HepG2 (cell line): Measurements from ENCODE around the gene ING5. TPM values are rescaled to one million over a fixed set of nuclear protein-coding genes. Genes with fewer than 3 reads are reported as not detected.
A peak's percentile ranks its signal among the peaks of the same experiment; 100 is the strongest.

Source experiments
- ATF7-NPFF ChIP-seq: sonication (generic); formaldehyde crosslinking; IDR thresholded peaks from 2 replicates; pipeline ENCODE4 v1.8.1; 2023; ENCODE audit warnings: mild to moderate bottlenecking, low read depth, missing genetic modification reagents, moderate library complexity
- NAIF1 ChIP-seq: sonication (generic); formaldehyde crosslinking; IDR thresholded peaks from 2 replicates; pipeline ENCODE4 v1.5.0; 2020; ENCODE audit warnings: mild to moderate bottlenecking, missing genetic modification reagents, borderline replicate concordance
- NCOA1 ChIP-seq: sonication (generic); formaldehyde crosslinking; IDR thresholded peaks from 2 replicates; pipeline ENCODE4 v1.9.0; 2021; ENCODE audit warnings: missing genetic modification reagents
- NFATC3 ChIP-seq: sonication (generic); formaldehyde crosslinking; IDR thresholded peaks from 2 replicates; pipeline ENCODE4 v1.5.1; 2020; ENCODE audit warnings: mild to moderate bottlenecking, missing genetic modification reagents
- SATB2 ChIP-seq: sonication (generic); formaldehyde crosslinking; IDR thresholded peaks from 2 replicates; pipeline ENCODE4 v1.5.0; 2020; ENCODE audit warnings: missing genetic modification reagents
- SMARCE1 ChIP-seq: fragments of 450-650 bp; IDR thresholded peaks from 2 replicates; pipeline ENCODE4 v1.6.1; 2017; ENCODE audit warnings: borderline replicate concordance
- XBP1 ChIP-seq: sonication (generic); formaldehyde crosslinking; IDR thresholded peaks from 2 replicates; pipeline ENCODE4 v1.5.0; 2020; ENCODE audit warnings: missing genetic modification reagents
- ZNF530 ChIP-seq: sonication (generic); formaldehyde crosslinking; IDR thresholded peaks from 2 replicates; pipeline ENCODE4 v1.5.0; 2020; ENCODE audit warnings: low read depth, mild to moderate bottlenecking, missing genetic modification reagents
- ZNF713 ChIP-seq: sonication (generic); formaldehyde crosslinking; IDR thresholded peaks from 2 replicates; pipeline ENCODE4 v1.4.0; 2020; ENCODE audit warnings: mild to moderate bottlenecking, missing genetic modification reagents
- ZNF740 ChIP-seq: sonication (generic); formaldehyde crosslinking; IDR thresholded peaks from 2 replicates; pipeline ENCODE4 v1.4.0; 2020; ENCODE audit warnings: missing genetic modification reagents
- ZNF883 ChIP-seq: sonication (generic); formaldehyde crosslinking; IDR thresholded peaks from 2 replicates; pipeline ENCODE4 v1.5.1; 2020; ENCODE audit warnings: mild to moderate bottlenecking, missing genetic modification reagents; ENCODE audit errors: not compliant biosample characterization
- polyA plus RNA-seq, 8 experiments: library from polyadenylated mRNA; depleted of rRNA in 3 of 8; stranded (reverse) in 7 of 8; unstranded in 1 of 8; fragments of >200 nt; fragmentation: Illumina TruSeq in 4 of 8; extraction: Trizol in 4 of 8; gene quantifications; 2 replicates each; pipeline versions ENCODE4 v1.2.1 to v1.2.3, GENCODE V29; 2011 to 2016; ENCODE audit warnings: low read depth in 4 of 8, missing spikeins in 1 of 8, mixed read lengths in 1 of 8; ENCODE audit not compliant: insufficient read depth in 1 of 8
- total RNA-seq, 5 experiments: library from RNA; depleted of rRNA; stranded (reverse); fragments of >200 nt; fragmentation: Illumina TruSeq; extraction: Trizol; gene quantifications; 2 replicates each; pipeline ENCODE4 v1.2.3, GENCODE V29; 2016; ENCODE audit warnings: low read depth in 1 of 5
- TF ChIP-seq, protein P1 (sequence below): sonication (generic); formaldehyde crosslinking; IDR thresholded peaks from 2 replicates; pipeline ENCODE4 v1.5.0; 2020; ENCODE audit warnings: mild to moderate bottlenecking, missing genetic modification reagents, borderline replicate concordance
- TF ChIP-seq, protein P2 (sequence below): sonication (generic); formaldehyde crosslinking; IDR thresholded peaks from 2 replicates; pipeline ENCODE4 v1.5.0; 2020; ENCODE audit warnings: missing genetic modification reagents
- TF ChIP-seq, protein P3 (sequence below): sonication (generic); formaldehyde crosslinking; conservative IDR thresholded peaks from 2 replicates; pipeline ENCODE4 v1.4.0; 2020; ENCODE audit warnings: mild to moderate bottlenecking, missing genetic modification reagents, moderate library complexity

ING5 gene
- total and polyA plus RNA-seq, 2 of the 13 experiments (the other 11 are each of a cell fraction or from before 2014, with no cell fraction given): 61.9 to 71.9 TPM

DNA sequence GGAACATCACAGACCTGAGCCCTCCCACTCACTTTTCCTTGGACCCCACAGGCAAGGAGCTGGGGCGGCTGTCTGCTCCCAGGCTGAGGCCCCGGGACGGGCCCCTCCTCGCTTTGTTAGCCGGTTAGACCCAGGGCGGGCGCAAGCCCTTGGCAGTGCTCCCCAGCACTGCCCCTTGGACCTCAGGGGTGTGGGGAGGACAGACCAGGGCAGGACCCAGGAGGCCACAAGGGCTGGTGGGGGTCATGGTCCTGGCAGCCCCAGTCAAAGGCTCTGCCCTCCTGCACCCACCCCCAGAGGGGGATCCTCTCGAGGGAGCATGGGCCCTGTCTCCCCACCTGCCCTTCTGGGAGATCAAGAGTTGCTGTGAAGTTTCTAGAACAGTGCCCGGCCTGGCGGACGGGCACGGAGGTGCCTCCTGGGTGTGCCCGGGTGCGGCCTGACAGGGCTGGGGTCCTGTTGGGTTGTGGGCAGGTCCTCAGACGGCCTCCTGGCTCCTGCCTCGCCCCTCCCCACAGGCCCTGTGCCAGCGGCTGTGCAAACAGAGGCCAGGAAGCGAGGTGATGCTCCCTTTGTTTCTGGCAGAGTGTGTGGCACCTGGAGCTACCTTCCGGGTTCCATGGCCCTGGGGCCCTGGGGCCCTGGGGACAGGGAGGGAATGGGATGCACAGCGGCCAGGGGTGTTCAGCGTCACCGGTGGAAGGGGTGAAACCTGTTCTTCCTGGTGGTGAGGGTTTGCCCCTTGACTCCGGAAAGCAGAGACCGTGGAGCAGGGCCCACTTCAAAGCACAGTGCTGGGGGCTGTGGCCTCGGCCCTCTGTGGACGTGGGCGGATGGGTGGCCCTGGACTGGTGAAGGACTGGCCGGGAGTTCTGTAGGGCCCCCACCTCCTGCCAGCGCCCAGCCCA lies 71.9 kb downstream of the ING5 start (continued):
- TF ChIP-seq, protein P1, sequence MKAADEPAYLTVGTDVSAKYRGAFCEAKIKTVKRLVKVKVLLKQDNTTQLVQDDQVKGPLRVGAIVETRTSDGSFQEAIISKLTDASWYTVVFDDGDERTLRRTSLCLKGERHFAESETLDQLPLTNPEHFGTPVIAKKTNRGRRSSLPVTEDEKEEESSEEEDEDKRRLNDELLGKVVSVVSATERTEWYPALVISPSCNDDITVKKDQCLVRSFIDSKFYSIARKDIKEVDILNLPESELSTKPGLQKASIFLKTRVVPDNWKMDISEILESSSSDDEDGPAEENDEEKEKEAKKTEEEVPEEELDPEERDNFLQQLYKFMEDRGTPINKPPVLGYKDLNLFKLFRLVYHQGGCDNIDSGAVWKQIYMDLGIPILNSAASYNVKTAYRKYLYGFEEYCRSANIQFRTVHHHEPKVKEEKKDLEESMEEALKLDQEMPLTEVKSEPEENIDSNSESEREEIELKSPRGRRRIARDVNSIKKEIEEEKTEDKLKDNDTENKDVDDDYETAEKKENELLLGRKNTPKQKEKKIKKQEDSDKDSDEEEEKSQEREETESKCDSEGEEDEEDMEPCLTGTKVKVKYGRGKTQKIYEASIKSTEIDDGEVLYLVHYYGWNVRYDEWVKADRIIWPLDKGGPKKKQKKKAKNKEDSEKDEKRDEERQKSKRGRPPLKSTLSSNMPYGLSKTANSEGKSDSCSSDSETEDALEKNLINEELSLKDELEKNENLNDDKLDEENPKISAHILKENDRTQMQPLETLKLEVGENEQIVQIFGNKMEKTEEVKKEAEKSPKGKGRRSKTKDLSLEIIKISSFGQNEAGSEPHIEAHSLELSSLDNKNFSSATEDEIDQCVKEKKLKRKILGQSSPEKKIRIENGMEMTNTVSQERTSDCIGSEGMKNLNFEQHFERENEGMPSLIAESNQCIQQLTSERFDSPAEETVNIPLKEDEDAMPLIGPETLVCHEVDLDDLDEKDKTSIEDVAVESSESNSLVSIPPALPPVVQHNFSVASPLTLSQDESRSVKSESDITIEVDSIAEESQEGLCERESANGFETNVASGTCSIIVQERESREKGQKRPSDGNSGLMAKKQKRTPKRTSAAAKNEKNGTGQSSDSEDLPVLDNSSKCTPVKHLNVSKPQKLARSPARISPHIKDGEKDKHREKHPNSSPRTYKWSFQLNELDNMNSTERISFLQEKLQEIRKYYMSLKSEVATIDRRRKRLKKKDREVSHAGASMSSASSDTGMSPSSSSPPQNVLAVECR (CRISPR knock-in tag): peak; percentile 23; the same call in 1 of the 2 replicates
- TF ChIP-seq, protein P2, sequence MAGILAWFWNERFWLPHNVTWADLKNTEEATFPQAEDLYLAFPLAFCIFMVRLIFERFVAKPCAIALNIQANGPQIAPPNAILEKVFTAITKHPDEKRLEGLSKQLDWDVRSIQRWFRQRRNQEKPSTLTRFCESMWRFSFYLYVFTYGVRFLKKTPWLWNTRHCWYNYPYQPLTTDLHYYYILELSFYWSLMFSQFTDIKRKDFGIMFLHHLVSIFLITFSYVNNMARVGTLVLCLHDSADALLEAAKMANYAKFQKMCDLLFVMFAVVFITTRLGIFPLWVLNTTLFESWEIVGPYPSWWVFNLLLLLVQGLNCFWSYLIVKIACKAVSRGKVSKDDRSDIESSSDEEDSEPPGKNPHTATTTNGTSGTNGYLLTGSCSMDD: no peak
- TF ChIP-seq SMARCE1: no peak
- TF ChIP-seq NCOA1 (CRISPR knock-in tag): peak; percentile 61
- TF ChIP-seq XBP1 (CRISPR knock-in tag): no peak
- no peak for TF ChIP-seq ZNF530 (CRISPR knock-in tag)
- TF ChIP-seq, protein P3, sequence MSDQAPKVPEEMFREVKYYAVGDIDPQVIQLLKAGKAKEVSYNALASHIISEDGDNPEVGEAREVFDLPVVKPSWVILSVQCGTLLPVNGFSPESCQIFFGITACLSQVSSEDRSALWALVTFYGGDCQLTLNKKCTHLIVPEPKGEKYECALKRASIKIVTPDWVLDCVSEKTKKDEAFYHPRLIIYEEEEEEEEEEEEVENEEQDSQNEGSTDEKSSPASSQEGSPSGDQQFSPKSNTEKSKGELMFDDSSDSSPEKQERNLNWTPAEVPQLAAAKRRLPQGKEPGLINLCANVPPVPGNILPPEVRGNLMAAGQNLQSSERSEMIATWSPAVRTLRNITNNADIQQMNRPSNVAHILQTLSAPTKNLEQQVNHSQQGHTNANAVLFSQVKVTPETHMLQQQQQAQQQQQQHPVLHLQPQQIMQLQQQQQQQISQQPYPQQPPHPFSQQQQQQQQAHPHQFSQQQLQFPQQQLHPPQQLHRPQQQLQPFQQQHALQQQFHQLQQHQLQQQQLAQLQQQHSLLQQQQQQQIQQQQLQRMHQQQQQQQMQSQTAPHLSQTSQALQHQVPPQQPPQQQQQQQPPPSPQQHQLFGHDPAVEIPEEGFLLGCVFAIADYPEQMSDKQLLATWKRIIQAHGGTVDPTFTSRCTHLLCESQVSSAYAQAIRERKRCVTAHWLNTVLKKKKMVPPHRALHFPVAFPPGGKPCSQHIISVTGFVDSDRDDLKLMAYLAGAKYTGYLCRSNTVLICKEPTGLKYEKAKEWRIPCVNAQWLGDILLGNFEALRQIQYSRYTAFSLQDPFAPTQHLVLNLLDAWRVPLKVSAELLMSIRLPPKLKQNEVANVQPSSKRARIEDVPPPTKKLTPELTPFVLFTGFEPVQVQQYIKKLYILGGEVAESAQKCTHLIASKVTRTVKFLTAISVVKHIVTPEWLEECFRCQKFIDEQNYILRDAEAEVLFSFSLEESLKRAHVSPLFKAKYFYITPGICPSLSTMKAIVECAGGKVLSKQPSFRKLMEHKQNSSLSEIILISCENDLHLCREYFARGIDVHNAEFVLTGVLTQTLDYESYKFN: peak; percentile 55; the same call in 1 of the 2 replicates
- peak; percentile 79 for TF ChIP-seq ATF7-NPFF (CRISPR knock-in tag)
- TF ChIP-seq ZNF713 (CRISPR knock-in tag): no peak
- peak; percentile 42; the same call in 1 of the 2 replicates for TF ChIP-seq NFATC3
- no peak for TF ChIP-seq NAIF1 (CRISPR knock-in tag)
- no peak for TF ChIP-seq ZNF740 (CRISPR knock-in tag)
- TF ChIP-seq SATB2 (CRISPR knock-in tag): no peak
- TF ChIP-seq ZNF883: peak; percentile 12
